Psoas muscle (tissue), 8 donors: ENCODE results near the gene ARHGAP24. TPM values are rescaled to one million over a fixed set of nuclear protein-coding genes. Genes with fewer than 3 reads are reported as not detected.
A peak's percentile ranks its signal among the peaks of the same experiment; 100 is the strongest.

ENCODE experiments used
- ATAC-seq, 4 donors: fragments of 200-7000 bp; cut with Tn5 transposase; one replicate each; pipeline ENCODE4 v1.9.1; 2020; ENCODE audit warnings: moderate library complexity in 3 of 4, mild to moderate bottlenecking in 2 of 4
- DNase-seq, 2 donors: peaks; one replicate each; pipeline ENCODE4 v3.0.0-alpha.2; 2020
- H3K27ac ChIP-seq: fragments of 200-600 bp; one replicate; pipeline ENCODE4 v1.8.0; 2022
- H3K27me3 ChIP-seq, 3 donors: fragments of 200-600 bp in 1 of 3; one replicate each; pipeline versions ENCODE4 v1.6.1 to v1.8.0; 2013 to 2022; ENCODE audit warnings: low read length in 2 of 3, mild to moderate bottlenecking in 2 of 3, moderate library complexity in 1 of 3; ENCODE audit not compliant: insufficient read depth in 3 of 3
- H3K36me3 ChIP-seq, 2 donors: fragments of 200-600 bp in 1 of 2; one replicate each; pipeline versions ENCODE4 v1.6.1 to v1.8.0; 2013 to 2022; ENCODE audit warnings: low read depth in 1 of 2, mild to moderate bottlenecking in 1 of 2, moderate library complexity in 1 of 2; ENCODE audit not compliant: insufficient read depth in 1 of 2
- H3K4me1 ChIP-seq: fragments of 200-600 bp; one replicate; pipeline ENCODE4 v1.8.0; 2022
- H3K4me3 ChIP-seq: fragments of 200-600 bp; one replicate; pipeline ENCODE4 v1.8.0; 2022; ENCODE audit warnings: mild to moderate bottlenecking
- H3K9me3 ChIP-seq: fragments of 200-600 bp; one replicate; pipeline ENCODE4 v1.8.0; 2022
- WGBS, 3 donors: extraction: QIAGEN DNeasy Blood & Tissue Kit; methylation state at CpG; one replicate each; pipeline versions ENCODE4 v1.1.6 to v1.1.7; 2013; 5-methylcytosine and 5-hydroxymethylcytosine counted together
- intact Hi-C, 2 donors: fragments of 100-400 bp; cut with DNase I; formaldehyde crosslinking; loops; one replicate each; pipeline versions ENCODE4 v1.11.0 to v1.14.2; 2022
- polyA plus RNA-seq, 3 donors: library from polyadenylated mRNA; stranded (reverse); fragments of 200-250 nt; gene quantifications; one replicate each; pipeline ENCODE4 v1.2.3, GENCODE V29; 2013
- total RNA-seq, 4 donors: library from RNA; stranded (reverse); fragmentation: NEBNext Ultra II Directional in 2 of 4; extraction: Animal tissue kit (Norgen Biotek cat#: 25700) in 2 of 4; gene quantifications; one replicate each; pipeline versions ENCODE4 v1.2.1 to v1.2.4, GENCODE V29; 2021 to 2023
- TF ChIP-seq, protein P1 (sequence below): fragments of 200-600 bp; IDR thresholded peaks from one replicate; pipeline ENCODE4 v1.8.0; 2022; ENCODE audit warnings: antibody characterized with exemption
- donor health status: healthy with polysubstance abuse.
- donor health status: DM: no; HTN: no; CAD: no; lungs with moderate emphysema.
- donor health status: Bipolar disorder and iron deficiency.
- donor health status: healthy.
- donor health status: DM: yes; HTN: yes; CAD: no.
- donor health status: DM: no; HTN: no; CAD: no.
- donor health status: DM: no; HTN: no; CAD: no.
- donor health status: DM: yes; HTN: yes; CAD: no.

Gene ARHGAP24
- total and polyA plus RNA-seq, 7 donors = 2.3 to 25.7 (median 4.6) TPM

DNA sequence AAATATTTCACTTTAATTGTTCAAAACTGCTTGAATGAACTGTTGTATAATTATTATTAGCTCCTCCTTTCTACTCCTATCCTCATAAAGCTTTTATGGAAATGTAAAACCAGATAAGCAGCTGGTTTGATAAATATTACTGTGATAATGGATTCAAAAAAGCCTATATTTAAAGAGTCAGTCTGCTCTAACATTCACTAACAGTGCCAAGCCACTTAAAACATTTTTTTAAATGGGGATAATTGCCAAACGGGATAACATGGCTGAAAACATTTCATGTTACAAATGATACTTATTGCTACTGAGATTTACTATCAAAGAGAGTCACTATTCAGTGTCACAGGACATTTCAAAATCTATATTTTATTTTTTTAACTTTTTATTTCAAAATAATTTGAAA is 17.4 kb downstream of the ARHGAP24 start:
- no peaks in the 10 kb centered on the region for H3K9me3 ChIP-seq
- H3K27ac ChIP-seq = no peak overlapping the region
- no peaks in the 10 kb centered on the region for H3K36me3 ChIP-seq
- TF ChIP-seq, protein P1, sequence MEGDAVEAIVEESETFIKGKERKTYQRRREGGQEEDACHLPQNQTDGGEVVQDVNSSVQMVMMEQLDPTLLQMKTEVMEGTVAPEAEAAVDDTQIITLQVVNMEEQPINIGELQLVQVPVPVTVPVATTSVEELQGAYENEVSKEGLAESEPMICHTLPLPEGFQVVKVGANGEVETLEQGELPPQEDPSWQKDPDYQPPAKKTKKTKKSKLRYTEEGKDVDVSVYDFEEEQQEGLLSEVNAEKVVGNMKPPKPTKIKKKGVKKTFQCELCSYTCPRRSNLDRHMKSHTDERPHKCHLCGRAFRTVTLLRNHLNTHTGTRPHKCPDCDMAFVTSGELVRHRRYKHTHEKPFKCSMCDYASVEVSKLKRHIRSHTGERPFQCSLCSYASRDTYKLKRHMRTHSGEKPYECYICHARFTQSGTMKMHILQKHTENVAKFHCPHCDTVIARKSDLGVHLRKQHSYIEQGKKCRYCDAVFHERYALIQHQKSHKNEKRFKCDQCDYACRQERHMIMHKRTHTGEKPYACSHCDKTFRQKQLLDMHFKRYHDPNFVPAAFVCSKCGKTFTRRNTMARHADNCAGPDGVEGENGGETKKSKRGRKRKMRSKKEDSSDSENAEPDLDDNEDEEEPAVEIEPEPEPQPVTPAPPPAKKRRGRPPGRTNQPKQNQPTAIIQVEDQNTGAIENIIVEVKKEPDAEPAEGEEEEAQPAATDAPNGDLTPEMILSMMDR = no peak
- WGBS, 3 donors = 37 to 68% (median 44%) methylated on average over 1 of the region's 1 CpG
- intact Hi-C loops = no loop called here
- no peak for DNase-seq
- H3K4me3 ChIP-seq = no peak overlapping the region
- no peaks in the 10 kb centered on the region for H3K27me3 ChIP-seq
- H3K4me1 ChIP-seq = peaks cover 5% of the 10 kb centered on the region
- ATAC-seq = no peak

DNA sequence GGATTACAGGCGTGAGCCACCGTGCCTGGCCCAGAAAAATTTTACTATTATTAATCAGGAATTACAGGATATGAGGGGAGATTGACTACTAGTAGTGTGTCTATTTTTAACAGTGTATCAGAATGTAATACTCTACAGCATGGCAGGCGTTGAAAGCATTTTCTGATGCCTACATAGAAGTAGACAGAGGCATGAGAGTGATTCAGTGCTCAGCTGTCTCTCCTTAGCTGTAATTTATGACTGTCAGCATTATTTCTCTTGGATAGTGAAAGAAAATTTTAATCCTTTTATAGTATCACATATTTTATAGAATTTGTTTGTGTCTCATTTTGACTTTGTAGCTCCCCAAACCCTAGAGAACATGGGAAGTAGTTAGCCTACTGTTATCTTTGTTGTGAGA is 20.7 kb downstream of the ARHGAP24 start:
- ATAC-seq (peak in 1 of 4 donors; percentile 57), DNase-seq (no peak)
- H3K9me3 ChIP-seq = no peaks in the 10 kb centered on the region
- no peaks in the 10 kb centered on the region for H3K36me3 ChIP-seq
- intact Hi-C loops = no loop called here
- TF ChIP-seq, protein P1 = no peak
- WGBS, 3 donors = 56 to 73% (median 70%) methylated on average over 3 of the region's 3 CpGs
- no peaks in the 10 kb centered on the region for H3K27me3 ChIP-seq
- H3K4me3 ChIP-seq = no peak overlapping the region
- H3K4me1 ChIP-seq = peaks cover 5% of the 10 kb centered on the region
- H3K27ac ChIP-seq = no peak overlapping the region

DNA sequence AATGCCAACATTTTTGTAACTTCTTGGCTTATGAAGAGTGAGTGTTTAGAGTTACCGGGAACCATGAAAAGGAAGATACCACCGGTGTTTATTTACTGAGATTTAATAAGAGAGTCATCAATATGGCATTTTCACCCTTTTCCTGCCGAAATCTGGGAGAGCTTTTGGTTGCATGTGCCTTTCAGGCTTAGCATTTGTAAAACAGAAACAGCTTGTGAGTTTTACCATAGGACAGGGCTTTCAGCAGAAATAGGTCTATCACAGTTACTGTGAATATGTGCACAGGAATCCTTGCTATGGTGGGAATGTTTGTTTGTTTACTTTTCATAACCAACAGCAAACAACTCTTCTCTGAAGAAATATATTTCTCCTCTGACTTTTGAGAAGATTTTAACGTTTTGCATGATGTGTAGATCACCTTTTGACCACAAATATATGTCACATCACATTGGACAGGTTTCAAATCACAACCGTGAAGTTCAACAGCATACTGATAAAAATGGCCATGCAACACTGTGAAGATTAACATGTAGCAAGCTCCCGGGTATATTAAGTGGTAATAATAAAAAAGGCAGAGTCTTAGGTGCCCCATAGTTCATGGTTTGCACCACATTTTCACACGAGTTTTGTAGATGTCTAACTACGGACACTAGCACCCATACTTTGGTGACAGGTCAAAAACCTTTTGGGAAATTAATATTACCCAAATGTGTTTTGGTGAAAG is 21.3 kb downstream of the ARHGAP24 start:
- intact Hi-C loops = no loop called here
- DNase-seq (no peak), ATAC-seq (no peak)
- Histone ChIP-seq H3K9me3 (no peaks in the 10 kb centered on the region), H3K36me3 (no peaks in the 10 kb centered on the region), H3K4me1 (peaks cover 5% of the 10 kb centered on the region), H3K27ac (no peak overlapping the region), H3K27me3 (no peaks in the 10 kb centered on the region), H3K4me3 (no peak overlapping the region)
- WGBS, 3 donors = 29 to 42% (median 34%) methylated on average over 8 of the region's 8 CpGs
- TF ChIP-seq, protein P1 = no peak

DNA sequence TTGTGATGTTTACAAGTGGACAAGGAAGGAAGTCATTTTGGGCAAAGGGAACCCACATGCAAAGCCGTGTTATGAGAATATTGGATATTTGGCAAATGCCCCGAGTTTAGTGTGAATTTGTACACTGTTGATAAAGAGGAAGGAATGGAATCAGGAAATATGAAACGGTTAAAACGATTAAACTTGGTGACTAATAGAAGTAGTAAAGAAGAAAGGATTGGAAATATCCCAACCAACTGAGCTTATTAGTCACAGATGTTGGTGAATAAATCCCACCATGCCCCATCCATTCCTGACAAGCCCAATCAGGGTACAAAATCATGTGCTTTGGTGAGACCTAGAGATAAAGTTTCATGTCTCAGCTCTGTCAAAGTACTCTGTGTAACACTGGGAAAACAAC is 22.0 kb downstream of the ARHGAP24 start:
- Histone ChIP-seq H3K4me1 (peaks cover 5% of the 10 kb centered on the region), H3K36me3 (no peaks in the 10 kb centered on the region), H3K4me3 (no peak overlapping the region), H3K27ac (no peak overlapping the region), H3K9me3 (no peaks in the 10 kb centered on the region), H3K27me3 (no peaks in the 10 kb centered on the region)
- DNase-seq (no peak), ATAC-seq (peak in 3 of 4 donors; percentile 30 to 38 (median 36))
- WGBS, 3 donors = 18 to 29% (median 18%) methylated on average over 4 of the region's 4 CpGs
- intact Hi-C loops = no loop called here
- TF ChIP-seq, protein P1 = no peak
